GM21723 (cell line): Measurements from ENCODE around the gene UBE2Z.
A peak's percentile ranks its signal among the peaks of the same experiment; 100 is the strongest.
"Not testable (repeated sequence)": the region's sequence is repeated elsewhere in the genome, so short reads cannot be mapped to it uniquely, and the experiment has no call there.

Source experiments
- ATAC-seq: cut with Tn5 transposase; IDR thresholded peaks from one replicate; pipeline ENCODE4 v1.9.1; 2021; ENCODE audit warnings: mild to moderate bottlenecking, moderate library complexity; ENCODE audit not compliant: unreplicated experiment

UBE2Z gene

GRCh38 chr17:48903401-48903800 lies 4.8 kb upstream of the UBE2Z start:
- no peak for ATAC-seq

GRCh38 chr17:48904428-48904827 lies 3.8 kb upstream of the UBE2Z start:
- ATAC-seq, result no peak

- ATAC-seq, result no peak
Observed at GRCh38 chr17:48905987-48906515, 2.2 kb upstream of the UBE2Z start.

DNA sequence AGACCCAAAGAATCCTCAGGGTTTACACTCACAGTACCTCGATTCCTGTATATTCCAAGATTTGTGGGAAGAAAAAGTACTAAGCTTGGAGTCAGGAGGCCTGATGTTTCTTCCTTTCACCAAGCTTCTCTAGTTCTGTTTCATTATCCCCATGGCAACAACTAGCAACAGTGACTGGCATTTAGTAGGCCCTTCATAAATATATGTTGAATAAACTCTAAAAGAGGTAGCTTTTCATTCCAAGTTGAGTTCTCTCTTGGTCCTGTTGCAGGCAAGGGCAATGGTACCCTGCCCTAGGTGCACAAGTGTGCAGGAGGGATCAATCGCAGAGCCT lies 527 bp upstream of the UBE2Z start:
- no peak for ATAC-seq

GRCh38 chr17:48908853-48909394 lies 717 bp downstream of the UBE2Z start:
- ATAC-seq, result peak; percentile 41

DNA sequence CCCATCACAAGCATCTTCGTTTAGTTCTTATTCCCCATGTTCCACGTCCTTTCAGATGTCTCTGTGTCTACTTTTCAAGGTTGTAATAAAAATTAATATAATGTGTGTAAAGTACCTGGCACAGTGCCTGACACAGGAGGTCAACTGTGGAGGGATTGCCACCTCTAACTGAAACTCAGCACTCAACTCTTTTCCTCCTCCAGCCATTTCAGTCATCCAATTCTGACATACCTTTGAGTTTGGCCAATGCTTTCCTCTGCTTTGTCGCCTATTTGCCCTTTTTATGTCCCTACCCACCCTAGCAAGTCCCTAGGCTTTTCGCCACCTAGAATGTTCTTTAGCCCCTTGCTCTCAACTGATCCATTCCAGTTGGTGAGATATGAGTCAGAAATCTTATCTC lies 1.6 kb downstream of the UBE2Z start:
- no peak for ATAC-seq

DNA sequence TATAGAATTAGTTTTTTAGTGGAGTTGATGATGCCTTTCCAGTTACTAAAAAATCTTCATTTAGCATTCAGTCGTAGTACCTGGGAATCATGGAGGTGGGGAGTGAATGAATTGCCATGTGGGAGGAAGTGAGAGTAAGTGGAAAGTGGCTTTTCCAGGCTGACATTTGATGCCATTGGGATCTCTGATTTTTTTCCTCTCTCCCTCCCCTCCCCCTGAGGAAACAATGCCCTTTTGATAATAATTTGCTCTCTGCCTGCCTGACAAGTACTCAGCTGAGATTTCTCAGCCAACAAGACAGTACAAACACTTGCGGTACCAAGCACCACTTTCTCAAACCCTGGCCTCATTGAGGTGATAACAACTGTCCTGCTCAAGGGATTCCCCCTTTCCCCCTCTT lies 2.2 kb downstream of the UBE2Z start:
- ATAC-seq, result no peak

GRCh38 chr17:48912476-48912875 lies 4.3 kb downstream of the UBE2Z start:
- no peak for ATAC-seq

GRCh38 chr17:48915459-48916282 lies 7.5 kb downstream of the UBE2Z start:
- peak; percentile 72 for ATAC-seq

GRCh38 chr17:48925251-48925990 lies 17.2 kb downstream of the UBE2Z start:
- no peak for ATAC-seq

- no peak for ATAC-seq
Observed at GRCh38 chr17:48925991-48926342, 17.8 kb downstream of the UBE2Z start.

- no peak for ATAC-seq
Observed at GRCh38 chr17:48927978-48928745, 20.0 kb downstream of the UBE2Z start.

GRCh38 chr17:48928876-48929811 lies 20.9 kb downstream of the UBE2Z start:
- no peak for ATAC-seq

DNA sequence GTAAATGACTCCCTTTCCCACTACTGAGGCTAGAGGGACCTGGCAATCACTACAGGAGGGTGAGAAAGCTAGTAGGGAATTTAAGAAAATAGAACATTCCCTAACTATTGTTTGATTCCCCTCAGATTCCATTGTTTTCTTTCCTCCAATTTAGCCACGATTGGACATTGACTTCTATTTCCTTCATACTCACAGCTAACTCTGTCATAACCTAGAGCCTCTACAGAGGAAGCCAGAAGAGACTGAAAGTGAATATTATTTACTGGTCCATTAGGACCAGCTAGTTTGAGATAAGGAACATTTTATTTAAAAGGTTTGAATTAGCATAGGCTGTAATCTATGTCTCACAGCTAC lies 21.6 kb downstream of the UBE2Z start:
- no peak for ATAC-seq

DNA sequence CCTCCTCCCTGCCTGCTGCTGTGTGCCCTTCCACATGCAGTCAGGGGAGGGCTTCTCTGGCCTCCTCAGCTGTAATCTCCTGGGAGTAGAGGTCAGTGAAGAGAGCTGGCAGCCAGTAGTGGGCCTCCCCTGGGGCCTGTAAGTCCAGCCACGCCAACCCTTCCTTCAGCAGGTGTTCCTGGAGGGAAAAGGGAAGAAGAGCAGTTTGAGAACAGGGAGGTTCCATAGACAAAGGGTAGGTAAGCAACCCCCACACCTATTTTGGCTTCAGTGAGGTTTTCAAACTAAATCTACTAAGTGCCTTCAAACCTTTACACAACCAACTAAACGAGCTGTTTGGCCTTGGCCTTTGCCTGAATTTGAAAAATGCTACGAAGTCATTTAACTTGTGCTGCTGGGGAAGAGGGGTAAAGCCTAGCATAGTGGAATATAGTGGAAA lies 22.2 kb downstream of the UBE2Z start:
- no peak for ATAC-seq

GRCh38 chr17:48933035-48933434 lies 24.8 kb downstream of the UBE2Z start:
- no peak for ATAC-seq

DNA sequence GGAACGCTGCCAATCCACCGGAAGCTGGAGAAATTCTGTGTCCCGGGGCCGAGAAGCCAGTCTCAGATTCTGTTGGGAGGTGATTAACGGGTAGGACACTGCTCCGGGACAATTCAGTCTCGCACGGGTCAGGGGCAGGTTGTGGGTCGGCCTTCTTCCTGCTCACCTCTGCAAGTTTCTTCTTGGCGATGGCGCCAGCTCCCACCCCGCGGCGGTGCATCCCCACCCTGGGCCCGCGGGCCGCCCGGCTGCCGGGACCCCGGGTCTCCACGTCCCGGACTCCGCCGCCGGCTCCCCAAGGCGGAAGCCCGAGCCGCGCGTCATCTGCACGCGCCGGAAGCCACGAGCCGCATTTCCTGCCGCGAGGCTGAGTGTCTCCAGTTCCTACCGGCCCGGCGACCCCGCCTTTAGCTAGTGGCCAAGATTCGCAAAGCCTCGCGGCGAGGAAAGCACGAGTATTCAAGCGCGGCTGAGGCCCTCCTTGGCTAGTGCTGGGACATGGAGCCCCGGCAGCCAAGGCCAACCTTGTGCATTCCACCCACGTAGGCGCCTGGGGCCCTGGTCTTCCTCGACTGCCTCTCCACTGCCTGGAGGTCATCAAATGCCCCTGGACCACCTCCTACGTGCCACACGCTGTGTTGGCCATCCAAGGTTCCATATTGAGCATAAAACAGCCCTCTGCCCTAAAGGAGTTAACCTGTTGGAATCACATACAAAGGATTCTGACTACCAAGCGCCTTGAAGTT lies 36.5 kb downstream of the UBE2Z start, which contains the start of gene SNF8:
Gene SNF8 (minus strand): TSS at position 328 of the 746 bp plus-strand sequence. CDS start 108 bp downstream, at position 220.
- ATAC-seq, result peak; percentile 88

DNA sequence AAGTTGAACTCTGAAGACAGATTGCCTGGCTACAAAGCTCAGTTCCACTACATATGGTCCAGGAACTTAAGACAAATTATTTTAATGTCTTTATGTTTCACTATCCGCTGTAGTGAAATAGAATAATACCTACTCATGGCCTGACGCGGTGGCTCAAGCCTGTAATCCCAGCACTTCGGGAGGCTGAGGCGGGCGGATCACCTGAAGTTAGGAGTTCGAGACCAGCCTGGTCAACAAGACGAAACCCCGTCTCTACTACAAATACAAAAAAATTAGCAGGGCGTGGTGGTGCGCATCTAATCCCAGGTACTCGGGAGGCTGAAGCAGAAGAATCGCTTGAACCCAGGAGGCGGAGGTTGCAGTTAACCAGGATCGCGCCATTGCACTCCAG lies 37.0 kb downstream of the UBE2Z start:
- not testable (repeated sequence) for ATAC-seq

DNA sequence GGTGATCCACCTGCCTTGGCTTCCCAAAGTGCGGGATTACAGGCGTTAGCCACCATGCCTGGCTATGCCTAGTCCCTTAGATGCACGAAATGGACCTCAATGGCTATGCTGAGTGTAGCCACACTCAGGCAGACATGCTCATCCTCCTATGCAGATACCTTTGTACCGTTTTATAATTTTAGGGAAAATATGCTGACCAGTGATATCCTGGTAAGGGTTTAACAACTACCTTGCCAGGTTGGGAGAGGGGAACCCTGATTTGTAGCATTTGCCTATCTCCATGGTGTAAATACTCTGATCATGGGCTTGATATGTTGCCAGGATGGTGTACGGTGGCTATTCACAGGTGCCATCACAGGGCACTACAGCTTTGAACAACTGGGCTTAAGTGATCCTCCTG lies 43.4 kb downstream of the UBE2Z start:
- ATAC-seq, result no peak
